Endometrial microvascular endothelial cells (primary cell): ENCODE results near the gene SFRP2. TPM values are rescaled to one million over a fixed set of nuclear protein-coding genes. Genes with fewer than 3 reads are reported as not detected.

Experiments used
- in situ Hi-C: cut with HindIII; loops from 2 replicates; pipeline ENCODE4 v1.10.0; 2017; ENCODE audit warnings: low sequenced_read_pairs, low pct_unique_long_range_greater_than_20kb; ENCODE audit errors: inconsistent ontology term
- total RNA-seq: library from RNA; depleted of rRNA; stranded (reverse); fragments of >200 nt; gene quantifications from one replicate; pipeline ENCODE4 v1.2.3, GENCODE V29; 2015; ENCODE audit errors: inconsistent ontology term

SFRP2 gene
- total RNA-seq: not detected

GRCh38 chr4:153788413-153789276, at the start of gene SFRP2:
Gene SFRP2, minus strand, starts transcription at chr4:153789083. Its CDS starts 248 bp downstream, at chr4:153788835.
- in situ Hi-C loops: no loop called here

GRCh38 chr4:153838564-153838963, 49.7 kb upstream of the SFRP2 start:
- in situ Hi-C loops: no loop called here

- in situ Hi-C loops: no loop called here
Observed at GRCh38 chr4:153834901-153835300, 46.0 kb upstream of the SFRP2 start.

- in situ Hi-C loops: no loop called here
Observed at GRCh38 chr4:153832720-153833287, 43.9 kb upstream of the SFRP2 start.

GRCh38 chr4:153832054-153832453, 43.2 kb upstream of the SFRP2 start:
- in situ Hi-C loops: no loop called here

GRCh38 chr4:153831245-153831644, 42.4 kb upstream of the SFRP2 start:
- in situ Hi-C loops: no loop called here

- in situ Hi-C loops: no loop called here
Observed at GRCh38 chr4:153825691-153826090, 36.8 kb upstream of the SFRP2 start.

GRCh38 chr4:153825126-153825525, 36.2 kb upstream of the SFRP2 start:
- in situ Hi-C loops: no loop called here

GRCh38 chr4:153824501-153824900, 35.6 kb upstream of the SFRP2 start:
- in situ Hi-C loops: no loop called here

- in situ Hi-C loops: no loop called here
Observed at GRCh38 chr4:153823483-153823882, 34.6 kb upstream of the SFRP2 start.

- in situ Hi-C loops: no loop called here
Observed at GRCh38 chr4:153822316-153822715, 33.4 kb upstream of the SFRP2 start.

- in situ Hi-C loops: no loop called here
Observed at GRCh38 chr4:153817466-153817865, 28.6 kb upstream of the SFRP2 start.

- in situ Hi-C loops: no loop called here
Observed at GRCh38 chr4:153816542-153816941, 27.7 kb upstream of the SFRP2 start.

GRCh38 chr4:153814789-153815188, 25.9 kb upstream of the SFRP2 start:
- in situ Hi-C loops: no loop called here

GRCh38 chr4:153809916-153810810, 21.3 kb upstream of the SFRP2 start:
- in situ Hi-C loops: no loop called here

- in situ Hi-C loops: no loop called here
Observed at GRCh38 chr4:153809307-153809706, 20.4 kb upstream of the SFRP2 start.

GRCh38 chr4:153808175-153808574, 19.3 kb upstream of the SFRP2 start:
- in situ Hi-C loops: no loop called here

- in situ Hi-C loops: no loop called here
Observed at GRCh38 chr4:153806073-153806472, 17.2 kb upstream of the SFRP2 start.

- in situ Hi-C loops: no loop called here
Observed at GRCh38 chr4:153804722-153805121, 15.8 kb upstream of the SFRP2 start.
